Glutamatergic neuron (in vitro differentiated cells): ENCODE results near the gene EDA. TPM values are rescaled to one million over a fixed set of nuclear protein-coding genes. Genes with fewer than 3 reads are reported as not detected.

Experiments
- DNase-seq: peaks from one replicate; pipeline ENCODE4 v3.0.0; 2022
- H3K27ac Mint-ChIP-seq: one replicate; pipeline ENCODE4 v1.8.0; 2020; ENCODE audit warnings: mild to moderate bottlenecking, mixed read lengths, inconsistent platforms; ENCODE audit not compliant: unreplicated experiment
- H3K27me3 Mint-ChIP-seq: one replicate; pipeline ENCODE4 v1.8.0; 2020; ENCODE audit warnings: mild to moderate bottlenecking, moderate library complexity, mixed read lengths, inconsistent platforms; ENCODE audit not compliant: unreplicated experiment
- H3K36me3 Mint-ChIP-seq: one replicate; pipeline ENCODE4 v1.8.0; 2020; ENCODE audit warnings: mild to moderate bottlenecking, mixed read lengths, inconsistent platforms; ENCODE audit not compliant: unreplicated experiment
- H3K4me1 Mint-ChIP-seq: one replicate; pipeline ENCODE4 v1.8.0; 2020; ENCODE audit warnings: mild to moderate bottlenecking, low read depth, mixed read lengths, inconsistent platforms; ENCODE audit not compliant: unreplicated experiment
- H3K4me3 Mint-ChIP-seq: one replicate; pipeline ENCODE4 v1.8.0; 2020; ENCODE audit warnings: mild to moderate bottlenecking, mixed read lengths, inconsistent platforms; ENCODE audit not compliant: unreplicated experiment
- H3K9me3 Mint-ChIP-seq: one replicate; pipeline ENCODE4 v1.8.0; 2020; ENCODE audit warnings: mild to moderate bottlenecking, moderate library complexity, mixed read lengths, inconsistent platforms; ENCODE audit not compliant: unreplicated experiment
- total RNA-seq: library from RNA; stranded (reverse); fragmentation: NEBNext Ultra II Directional; extraction: Animal tissue kit (Norgen Biotek cat#: 25700); gene quantifications from one replicate; pipeline ENCODE4 v1.2.1, GENCODE V29; 2021; ENCODE audit not compliant: unreplicated experiment
- TF ChIP-seq, protein P1 (sequence below): fragments of 200-600 bp; sonication (generic); IDR thresholded peaks from one replicate; pipeline ENCODE4 v1.5.0; 2021; ENCODE audit not compliant: partially characterized antibody, unreplicated experiment

Gene EDA
- total RNA-seq, 1 donor from 2014 or later, result 1.7 TPM

DNA sequence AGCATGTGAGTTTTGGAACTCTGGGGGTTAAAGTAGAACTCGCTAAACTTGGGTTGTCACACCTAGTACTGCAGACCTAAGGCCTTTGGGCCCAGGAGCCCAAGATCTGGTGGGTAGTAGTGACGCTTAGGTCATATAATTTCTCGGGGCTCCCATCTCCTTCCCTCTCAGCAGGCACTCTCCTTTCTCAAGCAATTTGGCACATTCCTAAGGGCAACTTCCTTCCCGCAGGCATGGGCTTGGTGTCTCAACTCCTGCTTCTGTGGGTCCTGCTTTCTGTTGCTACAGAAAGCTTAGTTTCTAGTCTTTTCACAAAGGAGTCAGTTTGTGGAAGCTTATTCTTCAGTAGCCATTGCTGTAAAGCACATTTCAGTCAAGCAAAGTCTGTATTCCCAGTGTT lies 10.4 kb upstream of the EDA start:
- TF ChIP-seq, protein P1, sequence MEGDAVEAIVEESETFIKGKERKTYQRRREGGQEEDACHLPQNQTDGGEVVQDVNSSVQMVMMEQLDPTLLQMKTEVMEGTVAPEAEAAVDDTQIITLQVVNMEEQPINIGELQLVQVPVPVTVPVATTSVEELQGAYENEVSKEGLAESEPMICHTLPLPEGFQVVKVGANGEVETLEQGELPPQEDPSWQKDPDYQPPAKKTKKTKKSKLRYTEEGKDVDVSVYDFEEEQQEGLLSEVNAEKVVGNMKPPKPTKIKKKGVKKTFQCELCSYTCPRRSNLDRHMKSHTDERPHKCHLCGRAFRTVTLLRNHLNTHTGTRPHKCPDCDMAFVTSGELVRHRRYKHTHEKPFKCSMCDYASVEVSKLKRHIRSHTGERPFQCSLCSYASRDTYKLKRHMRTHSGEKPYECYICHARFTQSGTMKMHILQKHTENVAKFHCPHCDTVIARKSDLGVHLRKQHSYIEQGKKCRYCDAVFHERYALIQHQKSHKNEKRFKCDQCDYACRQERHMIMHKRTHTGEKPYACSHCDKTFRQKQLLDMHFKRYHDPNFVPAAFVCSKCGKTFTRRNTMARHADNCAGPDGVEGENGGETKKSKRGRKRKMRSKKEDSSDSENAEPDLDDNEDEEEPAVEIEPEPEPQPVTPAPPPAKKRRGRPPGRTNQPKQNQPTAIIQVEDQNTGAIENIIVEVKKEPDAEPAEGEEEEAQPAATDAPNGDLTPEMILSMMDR, result no peak
- H3K27me3 Mint-ChIP-seq, result no peaks in the 10 kb centered on the region
- H3K27ac Mint-ChIP-seq, result no peak overlapping the region
- no peaks in the 10 kb centered on the region for H3K4me1 Mint-ChIP-seq
- DNase-seq, result no peak
- no peaks in the 10 kb centered on the region for H3K9me3 Mint-ChIP-seq
- no peaks in the 10 kb centered on the region for H3K36me3 Mint-ChIP-seq
- H3K4me3 Mint-ChIP-seq, result no peak overlapping the region

DNA sequence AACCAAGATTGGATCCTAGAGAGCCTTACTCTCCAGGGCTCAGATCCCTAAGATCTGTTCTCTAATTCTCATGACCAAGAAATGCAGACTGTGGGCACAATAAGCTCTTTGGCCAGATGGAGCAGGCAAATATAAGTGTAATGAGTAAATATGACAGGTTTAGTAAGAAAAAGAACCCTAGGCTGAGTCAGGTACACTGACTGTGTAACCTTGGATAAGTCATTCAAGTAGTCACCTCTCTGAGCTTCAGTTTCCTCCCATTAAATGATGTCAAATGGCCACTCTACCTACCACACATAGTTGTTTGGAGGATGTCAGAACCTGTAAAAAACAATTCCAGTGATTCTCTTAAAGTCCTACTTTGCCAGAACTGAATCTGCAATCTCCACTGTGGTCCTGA lies 8.3 kb upstream of the EDA start:
- Mint-ChIP-seq H3K4me1 (no peaks in the 10 kb centered on the region), H3K9me3 (no peaks in the 10 kb centered on the region), H3K4me3 (no peak overlapping the region), H3K36me3 (no peaks in the 10 kb centered on the region), H3K27ac (no peak overlapping the region), H3K27me3 (no peaks in the 10 kb centered on the region)
- TF ChIP-seq, protein P1, result no peak
- DNase-seq, result no peak

DNA sequence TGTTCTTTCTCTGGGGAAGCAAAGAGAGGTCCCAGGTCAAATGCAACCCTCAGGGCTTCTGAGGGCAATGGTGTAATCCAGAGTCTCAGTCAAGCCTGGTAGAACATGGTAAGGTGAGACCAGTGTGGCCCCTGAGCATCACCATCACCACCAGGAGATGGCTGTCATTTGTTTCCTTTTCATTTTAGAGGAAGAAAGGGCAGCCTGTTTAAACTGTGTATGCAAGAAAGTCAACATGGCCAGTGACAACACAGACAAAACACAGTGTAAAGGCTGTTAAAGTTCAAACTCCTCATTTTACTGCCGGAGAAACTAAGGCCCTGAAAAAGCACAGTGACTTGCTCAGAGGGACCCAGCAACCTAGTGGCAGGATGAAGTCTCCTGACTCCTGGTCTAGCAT lies 2.0 kb upstream of the EDA start:
- H3K27ac Mint-ChIP-seq, result no peak overlapping the region
- no peaks in the 10 kb centered on the region for H3K36me3 Mint-ChIP-seq
- H3K27me3 Mint-ChIP-seq, result peaks cover 1% of the 10 kb centered on the region
- no peak overlapping the region for H3K4me3 Mint-ChIP-seq
- TF ChIP-seq, protein P1, result no peak
- DNase-seq, result no peak
- peaks cover 2% of the 10 kb centered on the region for H3K9me3 Mint-ChIP-seq
- peaks cover 8% of the 10 kb centered on the region for H3K4me1 Mint-ChIP-seq

DNA sequence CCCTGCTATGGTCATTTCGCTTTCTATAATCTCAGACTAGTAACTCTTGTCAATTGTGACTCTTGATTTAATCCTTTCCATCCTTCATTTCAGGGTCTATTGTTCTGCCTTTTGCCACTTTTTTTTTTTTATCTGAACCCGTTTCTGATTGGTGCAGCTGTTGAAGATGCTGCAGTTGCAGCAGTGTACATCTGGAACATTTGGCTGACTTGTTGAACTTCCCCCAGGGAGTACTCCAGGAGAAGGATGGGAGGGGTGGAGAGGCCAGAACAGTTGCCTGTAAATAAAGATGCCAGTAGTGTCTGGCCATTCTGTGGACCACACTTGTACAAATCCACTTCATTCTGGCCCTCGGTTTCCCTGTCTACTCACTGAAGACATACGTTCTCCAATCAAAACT lies 1.0 kb upstream of the EDA start:
- peaks cover 2% of the 10 kb centered on the region for H3K9me3 Mint-ChIP-seq
- H3K4me1 Mint-ChIP-seq, result peaks cover 8% of the 10 kb centered on the region
- no peak overlapping the region for H3K27ac Mint-ChIP-seq
- no peaks in the 10 kb centered on the region for H3K36me3 Mint-ChIP-seq
- no peak for DNase-seq
- peak overlapping the region; percentile 71 for H3K4me3 Mint-ChIP-seq
- peaks cover 1% of the 10 kb centered on the region for H3K27me3 Mint-ChIP-seq
- TF ChIP-seq, protein P1, result no peak

DNA sequence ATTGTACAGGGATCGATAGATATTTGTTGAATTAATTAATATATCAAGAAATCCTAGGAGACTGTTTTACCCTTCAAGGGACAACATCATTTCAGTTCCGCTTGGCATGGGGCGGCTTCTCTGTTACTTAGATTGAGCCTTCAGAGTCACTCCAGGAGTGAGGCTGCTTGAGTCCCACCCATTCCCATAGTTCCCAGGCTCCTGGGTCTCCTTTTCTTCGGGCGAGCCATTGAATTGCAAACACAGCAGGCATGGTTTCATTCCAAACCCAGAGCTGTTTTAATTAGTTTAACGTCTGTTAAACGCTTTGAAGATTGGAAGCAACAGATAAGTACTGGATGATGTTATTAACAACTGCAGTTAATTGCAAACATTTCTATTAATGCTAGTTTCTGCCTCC lies 571 bp upstream of the EDA start:
- H3K9me3 Mint-ChIP-seq, result peaks cover 2% of the 10 kb centered on the region
- no peak for DNase-seq
- H3K36me3 Mint-ChIP-seq, result no peaks in the 10 kb centered on the region
- H3K27ac Mint-ChIP-seq, result no peak overlapping the region
- H3K4me3 Mint-ChIP-seq, result peak overlapping the region; percentile 71
- peaks cover 8% of the 10 kb centered on the region for H3K4me1 Mint-ChIP-seq
- TF ChIP-seq, protein P1, result no peak
- H3K27me3 Mint-ChIP-seq, result peaks cover 1% of the 10 kb centered on the region
